GM21717 (cell line): Measurements from ENCODE around the gene MRPS18C.
A peak's percentile ranks its signal among the peaks of the same experiment; 100 is the strongest.

Experiments used
- ATAC-seq: cut with Tn5 transposase; IDR thresholded peaks from one replicate; pipeline ENCODE4 v1.9.1; 2021; ENCODE audit warnings: mild to moderate bottlenecking, moderate library complexity; ENCODE audit not compliant: unreplicated experiment

The MRPS18C gene

GRCh38 chr4:83455281-83456183 lies at the start of gene MRPS18C, which contains the start of gene HELQ:
Gene MRPS18C (plus strand): TSS chr4:83456058. CDS start chr4:83456078, 20 bp downstream.
Gene HELQ (minus strand): TSS chr4:83455823. CDS start chr4:83455693, 130 bp downstream.
- peak; percentile 94 for ATAC-seq

DNA sequence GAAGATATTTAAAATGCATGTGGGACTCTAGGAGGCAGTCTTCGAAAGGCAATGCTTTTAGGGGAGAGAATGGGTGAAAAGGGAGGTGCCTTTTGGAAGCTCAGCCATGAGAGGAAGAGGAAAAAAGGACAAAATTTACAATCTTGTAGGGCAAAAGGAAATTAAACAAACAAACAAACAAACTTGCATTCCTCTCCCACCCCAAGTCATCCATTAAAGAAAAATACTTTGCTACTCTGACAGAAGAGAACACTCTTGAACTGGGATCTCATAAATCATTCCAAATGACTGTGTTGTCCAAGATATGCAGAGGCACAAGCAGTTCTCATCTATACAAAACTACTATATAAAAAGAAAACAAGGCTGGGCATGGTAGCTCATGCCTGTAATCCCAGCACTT lies 47.0 kb upstream of the MRPS18C start:
- ATAC-seq, result no peak

DNA sequence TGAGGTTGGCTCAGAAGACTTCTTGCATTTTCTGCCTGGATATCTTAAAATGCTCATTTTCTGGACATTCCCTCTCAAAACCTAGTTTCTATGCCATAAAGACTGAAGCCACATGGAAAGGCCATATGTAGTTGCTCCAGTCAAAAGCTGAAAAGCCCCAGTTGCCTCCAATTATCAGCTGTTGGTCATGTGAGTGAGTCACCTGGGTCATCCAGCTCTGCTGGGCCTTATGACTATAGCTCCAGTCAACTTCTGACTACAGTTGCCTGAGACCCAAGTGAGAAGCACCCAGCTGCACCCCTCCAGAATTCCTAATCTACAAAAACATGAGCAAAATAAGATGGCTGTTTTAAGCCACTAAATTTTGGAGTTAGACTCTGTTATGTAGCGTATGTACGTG lies 42.2 kb upstream of the MRPS18C start:
- no peak for ATAC-seq

DNA sequence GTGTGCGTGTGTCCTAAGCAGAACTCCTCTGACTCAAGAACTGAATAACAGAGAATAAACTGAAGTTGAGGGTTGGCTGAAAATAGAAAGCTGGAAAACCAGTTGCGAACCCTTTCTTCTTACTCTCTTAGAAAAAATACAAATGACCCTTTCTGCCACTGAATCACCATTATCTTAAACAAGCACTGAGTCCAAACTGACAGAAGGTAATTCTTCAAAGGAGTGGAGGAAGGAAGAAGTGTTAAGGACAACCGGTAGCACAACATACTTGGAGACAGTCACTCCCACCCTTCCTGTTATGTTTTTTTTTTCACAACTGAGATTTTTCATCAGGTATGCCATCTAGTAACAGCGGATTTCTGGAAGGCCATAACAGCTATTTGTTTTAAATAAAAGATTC lies 38.3 kb upstream of the MRPS18C start:
- no peak for ATAC-seq

DNA sequence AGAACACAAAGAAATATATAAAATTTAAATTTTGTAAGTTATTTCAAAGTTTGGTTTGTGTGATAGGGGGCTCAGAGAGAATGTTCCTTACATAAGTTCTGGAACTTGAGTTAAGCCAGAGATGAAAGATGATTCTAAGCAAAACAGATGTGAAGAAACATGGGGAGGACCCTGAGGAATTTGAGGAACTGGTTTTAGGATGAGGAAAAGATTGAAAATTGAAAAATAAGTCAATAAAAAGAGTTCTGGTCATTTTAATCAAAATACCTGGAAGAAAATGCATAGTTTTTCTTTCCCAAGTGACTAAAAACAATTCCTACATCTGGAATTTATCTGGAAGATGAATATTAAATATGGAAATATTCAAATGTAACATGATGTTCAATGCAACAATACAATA lies 37.6 kb upstream of the MRPS18C start:
- no peak for ATAC-seq

DNA sequence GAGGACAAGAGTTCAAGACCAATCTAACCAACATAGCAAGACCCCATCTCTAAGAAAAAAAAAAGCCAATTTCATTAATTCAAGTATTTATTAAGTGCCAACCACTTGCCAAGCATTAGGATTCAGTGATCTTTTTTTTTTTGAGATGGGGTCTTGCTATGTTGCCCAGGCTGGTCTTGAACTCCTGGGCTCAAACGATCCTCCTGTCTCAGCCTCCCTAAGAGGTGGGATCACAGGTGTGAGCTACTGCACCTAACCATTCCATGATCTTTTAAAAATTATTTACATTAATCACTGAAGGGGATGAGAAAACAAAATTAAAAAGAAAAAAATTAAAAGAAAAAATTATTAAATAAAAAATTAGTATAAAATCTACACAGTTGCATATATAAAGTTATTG lies 24.7 kb upstream of the MRPS18C start:
- no peak for ATAC-seq

- ATAC-seq, result no peak
Measured at GRCh38 chr4:83436680-83437079, 19.2 kb upstream of the MRPS18C start.

DNA sequence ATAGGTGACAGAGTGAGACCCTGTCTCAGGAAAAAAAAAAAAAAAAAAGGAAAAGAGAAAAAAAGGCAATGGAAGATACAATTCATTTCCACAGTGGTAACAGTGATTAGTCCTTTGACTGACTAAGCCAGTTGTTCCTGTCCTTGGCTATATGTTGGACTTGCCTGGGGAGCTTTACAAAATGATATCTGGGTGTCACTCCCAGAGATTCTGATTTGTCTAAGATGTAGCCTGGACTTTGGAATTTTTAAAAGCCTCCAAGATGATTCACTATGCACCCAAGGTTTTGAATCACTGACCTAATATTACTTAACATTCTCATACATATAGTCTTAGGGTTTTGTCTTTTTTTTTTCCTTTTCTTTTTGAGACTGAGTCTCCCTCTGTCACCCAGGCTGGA lies 17.1 kb upstream of the MRPS18C start:
- ATAC-seq, result no peak

GRCh38 chr4:83440148-83440814 lies 15.6 kb upstream of the MRPS18C start:
- no peak for ATAC-seq

DNA sequence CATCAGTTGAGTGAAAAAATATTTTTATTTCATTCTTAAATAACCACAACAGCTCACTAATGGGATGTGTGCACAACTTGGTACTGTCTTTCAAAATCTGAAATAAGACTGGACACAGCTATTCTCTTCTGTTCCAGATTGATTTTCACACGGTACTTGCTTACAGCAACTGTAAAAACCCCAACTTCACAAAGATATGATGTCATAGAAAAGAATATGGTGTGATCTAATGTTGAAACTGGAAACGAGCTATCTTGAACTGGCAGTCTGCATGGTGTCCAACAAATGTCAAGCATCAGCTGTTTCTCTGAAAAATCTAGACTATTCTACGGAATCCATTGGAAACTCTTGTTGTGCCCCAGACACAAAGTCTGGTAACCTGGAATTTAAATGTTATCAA lies 15.0 kb upstream of the MRPS18C start:
- peak; percentile 51 for ATAC-seq

- no peak for ATAC-seq
Measured at GRCh38 chr4:83449009-83449408, 6.8 kb upstream of the MRPS18C start.

- no peak for ATAC-seq
Measured at GRCh38 chr4:83454686-83455085, 1.2 kb upstream of the MRPS18C start.

DNA sequence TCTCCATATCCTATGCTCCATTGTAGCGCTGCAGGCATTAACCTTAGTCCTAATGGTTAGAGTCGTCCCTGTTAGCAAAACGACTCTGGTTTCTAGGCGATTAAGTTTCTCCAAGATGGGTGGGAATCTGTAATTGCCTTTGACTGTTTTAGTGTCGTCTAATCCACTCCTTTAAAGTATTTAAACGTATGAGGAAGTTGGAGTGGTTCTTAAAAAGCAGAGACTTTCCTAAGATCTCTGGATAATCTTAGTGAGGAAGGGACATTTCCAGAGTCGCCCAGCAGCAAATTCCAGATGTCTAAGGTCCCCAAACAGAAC lies 285 bp downstream of the MRPS18C start:
- no peak for ATAC-seq

DNA sequence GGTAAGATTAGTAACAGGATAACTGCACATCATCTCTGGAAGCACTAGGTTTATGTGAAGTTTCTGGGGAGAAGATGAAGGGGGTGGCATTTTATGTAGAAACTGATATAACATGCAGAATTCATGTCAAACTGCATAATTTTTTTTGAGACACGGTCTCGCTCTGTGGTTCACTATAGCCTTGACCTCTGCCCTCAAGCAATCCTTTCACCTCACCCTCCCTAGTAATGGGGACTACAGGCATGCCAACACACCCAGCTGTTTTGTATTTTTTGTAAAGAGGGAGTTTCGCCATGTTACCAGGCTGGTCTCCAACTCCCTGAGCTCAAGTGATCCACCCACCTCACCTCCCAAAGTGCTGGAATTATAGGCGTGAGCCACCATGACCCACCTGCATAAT lies 17.6 kb downstream of the MRPS18C start:
- no peak for ATAC-seq

DNA sequence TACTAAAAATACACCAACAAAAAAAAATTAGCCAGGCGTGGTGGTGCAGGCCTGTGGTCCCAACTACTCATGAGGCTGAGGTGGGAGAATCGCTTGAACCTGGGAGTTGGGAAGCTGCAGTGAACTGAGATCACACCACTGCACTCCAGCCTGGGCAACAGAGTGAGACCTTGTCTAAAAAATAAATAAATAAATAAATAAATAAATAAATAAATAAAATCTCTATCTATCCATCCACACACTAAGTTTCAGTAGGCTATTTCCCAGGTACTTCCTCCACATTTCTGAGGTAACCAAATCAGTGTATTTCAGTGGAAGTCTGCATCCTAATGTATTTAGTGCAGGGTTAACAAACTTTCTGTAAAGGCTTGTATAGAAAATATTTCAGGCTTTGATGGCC lies 18.1 kb downstream of the MRPS18C start:
- no peak for ATAC-seq

DNA sequence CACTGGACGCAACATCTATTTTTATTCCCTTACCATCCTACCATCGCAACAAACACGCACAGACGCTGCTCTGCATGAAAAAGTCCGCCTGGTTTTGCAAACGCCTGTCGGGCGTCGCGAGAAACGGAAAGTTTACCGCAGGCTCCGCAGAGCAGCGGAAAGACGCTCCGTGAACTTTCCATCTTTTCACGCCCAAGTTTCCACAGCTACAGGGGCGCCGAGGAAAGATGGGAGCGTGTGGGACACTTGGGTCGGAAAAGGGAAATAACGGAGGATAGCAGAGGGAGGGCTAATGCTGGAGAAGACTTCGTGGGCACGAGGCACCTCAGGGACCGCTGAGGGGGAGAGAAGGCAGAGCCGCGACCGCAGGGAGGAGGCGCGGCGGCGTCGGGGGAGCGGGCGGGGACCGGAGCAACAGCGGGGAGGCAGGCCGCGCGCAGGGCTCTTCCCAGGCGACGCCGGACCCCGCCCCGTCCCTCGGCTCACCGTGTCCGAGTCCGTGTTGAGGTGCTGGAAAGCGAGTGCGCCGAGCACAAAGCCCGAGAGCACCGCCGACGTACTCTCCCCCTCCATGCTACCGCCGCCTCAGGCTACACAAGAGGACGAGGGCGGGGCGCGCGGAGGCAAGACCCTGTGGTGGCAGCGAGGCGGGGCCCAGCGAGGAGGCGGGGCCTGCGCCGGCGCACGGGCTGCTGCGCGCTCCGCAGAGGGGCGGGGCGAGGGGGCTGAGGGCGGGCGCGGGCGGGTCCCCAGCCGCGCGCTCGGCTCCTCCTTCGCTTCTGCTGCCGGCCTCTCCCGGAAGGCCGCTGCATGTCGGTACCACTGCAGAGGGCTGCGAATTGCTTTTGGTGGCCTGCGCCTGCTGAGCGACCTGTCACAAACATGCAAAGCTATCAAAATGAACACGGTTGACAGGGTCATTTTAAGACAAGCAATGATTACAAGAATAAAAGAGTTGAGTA lies 28.9 kb downstream of the MRPS18C start, which contains the start of gene ABRAXAS1:
ABRAXAS1 (minus strand) TSS at position 601 of the 962 bp plus-strand sequence; CDS start at position 573, 28 bp downstream.
- peak; percentile 95 for ATAC-seq

DNA sequence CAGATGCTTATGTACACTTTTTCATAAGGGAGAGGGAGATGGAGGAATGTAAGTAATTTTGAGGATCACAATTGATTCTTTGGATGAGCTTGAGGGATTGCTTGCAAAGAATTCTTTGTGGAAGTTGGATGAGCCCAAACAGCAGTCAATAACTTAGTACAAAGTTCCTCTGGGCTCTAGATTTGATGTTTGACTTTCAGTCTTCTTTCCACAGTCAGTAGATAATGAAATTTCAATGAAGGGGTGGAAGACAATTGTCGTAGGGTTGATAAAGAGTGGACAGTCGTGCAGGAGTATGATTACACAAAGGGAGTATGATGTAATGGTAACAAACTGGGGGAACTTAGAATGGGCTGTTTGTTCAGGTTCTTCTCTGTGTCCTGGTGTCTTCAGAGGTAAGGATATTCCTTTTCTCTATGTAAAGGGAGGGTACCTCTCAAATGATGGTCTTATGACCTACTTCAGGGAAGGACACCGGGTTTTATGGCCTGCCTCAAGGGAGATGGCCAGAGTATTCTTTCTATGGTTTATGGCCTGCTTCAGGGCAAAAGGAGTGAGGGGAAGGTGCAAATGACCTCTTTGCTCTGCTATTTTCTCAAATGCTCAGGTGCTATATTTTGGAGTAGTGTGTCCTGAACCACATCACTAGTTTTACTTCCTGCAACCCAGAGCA lies 30.7 kb downstream of the MRPS18C start:
- ATAC-seq, result no peak

GRCh38 chr4:83489711-83490326 lies 34.0 kb downstream of the MRPS18C start:
- no peak for ATAC-seq

GRCh38 chr4:83490876-83491450 lies 35.1 kb downstream of the MRPS18C start:
- ATAC-seq, result peak; percentile 72
